OCI-LY3 (cell line): Measurements from ENCODE around the gene METAP1.

Experiments
- H2AFZ ChIP-seq: fragments of 200-600, 300-600 bp; shearing (Covaris generic); 2 replicates; pipeline ENCODE4 v1.6.0; 2014; ENCODE audit warnings: antibody characterized with exemption, low read depth, low read length
- H3K27ac ChIP-seq: fragments of 200-600, 300-600 bp; sonication (generic); 2 replicates; pipeline ENCODE4 v1.5.1; 2014; ENCODE audit warnings: mild to moderate bottlenecking, low read length, moderate library complexity, mixed read lengths
- H3K27me3 ChIP-seq: fragments of 200-600, 300-600 bp; sonication (generic); 2 replicates; pipeline ENCODE4 v1.6.1; 2014; ENCODE audit warnings: low read depth, low read length, mixed read lengths
- H3K36me3 ChIP-seq: fragments of 200-600, 300-600 bp; sonication (generic); replicated peaks from 2 replicates; pipeline ENCODE3; 2014; ENCODE audit warnings: low read depth, low read length, mixed read lengths
- H3K4me1 ChIP-seq: fragments of 300-600, 200-600 bp; sonication (generic); 2 replicates; pipeline ENCODE4 v1.6.1; 2014; ENCODE audit warnings: low read length, mixed read lengths
- H3K4me2 ChIP-seq: fragments of 200-600, 300-600 bp; sonication (generic); 2 replicates; pipeline ENCODE4 v1.6.1; 2014; ENCODE audit warnings: low read length, mixed read lengths
- H3K4me3 ChIP-seq: fragments of 300-600, 200-600 bp; sonication (generic); 2 replicates; pipeline ENCODE4 v1.5.1; 2014; ENCODE audit warnings: antibody characterized with exemption, mild to moderate bottlenecking, low read length, moderate library complexity
- H3K79me2 ChIP-seq: fragments of 300-600, 200-600 bp; shearing (Covaris generic); 2 replicates; pipeline ENCODE4 v1.6.1; 2014; ENCODE audit warnings: mild to moderate bottlenecking, low read length, mixed read lengths
- H3K9ac ChIP-seq: fragments of 300-600, 200-600 bp; shearing (Covaris generic); 2 replicates; pipeline ENCODE4 v1.6.0; 2014; ENCODE audit warnings: mild to moderate bottlenecking, low read length, moderate library complexity
- H3K9me3 ChIP-seq: fragments of 200-600, 300-600 bp; shearing (Covaris generic); 2 replicates; pipeline ENCODE4 v1.6.1; 2014; ENCODE audit warnings: low read length, mixed read lengths; ENCODE audit not compliant: insufficient read depth
- H4K20me1 ChIP-seq: fragments of 200-600, 300-600 bp; sonication (generic); 2 replicates; pipeline ENCODE4 v1.6.1; 2016; ENCODE audit warnings: low read length, mixed read lengths; ENCODE audit not compliant: insufficient read depth
- EZH2phosphoT487 ChIP-seq: fragments of 200-600 bp; shearing (Covaris generic); IDR thresholded peaks from 2 replicates; pipeline ENCODE4 v1.6.1; 2018; ENCODE audit warnings: antibody characterized with exemption, mixed run types, low read depth
- TF ChIP-seq, protein P1 (sequence below): fragments of 200-600, 300-600 bp; sonication (generic); IDR thresholded peaks from 2 replicates; pipeline ENCODE4 v1.5.1; 2014; ENCODE audit warnings: antibody characterized with exemption, low read length, low read depth

The METAP1 gene

DNA sequence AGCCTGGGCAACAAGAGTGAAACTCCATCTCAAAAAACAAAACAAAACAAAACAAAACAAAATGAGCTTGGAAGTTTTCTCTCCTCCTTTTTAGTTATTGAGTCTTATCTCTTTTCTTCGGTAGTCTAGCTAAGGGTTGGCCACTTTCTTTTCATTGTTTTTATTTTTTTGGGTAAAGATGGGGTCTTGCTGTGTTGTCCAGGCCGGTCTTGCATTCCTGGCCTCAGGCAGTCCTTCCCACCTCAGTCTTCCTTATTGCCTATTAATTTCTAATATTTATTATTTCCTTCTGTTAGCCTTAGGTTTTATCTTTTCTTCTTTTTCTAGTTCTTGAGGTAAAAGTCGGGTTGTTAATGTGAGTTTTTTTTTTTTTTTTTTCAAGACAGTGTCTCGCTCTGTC is 16.4 kb downstream of the METAP1 start:
- H3K79me2 ChIP-seq = peaks cover 100% of the 10 kb centered on the region
- H3K27ac ChIP-seq = no peak overlapping the region
- H3K4me2 ChIP-seq = no peak overlapping the region
- H3K36me3 ChIP-seq = peaks cover 29% of the 10 kb centered on the region
- 0 out of 2 replicates have a peak, but pooled peaks cover 4% of the 10 kb centered on the region for H3K9me3 ChIP-seq
- H2AFZ ChIP-seq = no peak overlapping the region
- no peak overlapping the region for H3K4me3 ChIP-seq
- no peaks in the 10 kb centered on the region for H3K27me3 ChIP-seq
- H4K20me1 ChIP-seq = peaks cover 39% of the 10 kb centered on the region
- no peak overlapping the region for H3K9ac ChIP-seq
- TF ChIP-seq EZH2phosphoT487 = no peak
- TF ChIP-seq, protein P1, sequence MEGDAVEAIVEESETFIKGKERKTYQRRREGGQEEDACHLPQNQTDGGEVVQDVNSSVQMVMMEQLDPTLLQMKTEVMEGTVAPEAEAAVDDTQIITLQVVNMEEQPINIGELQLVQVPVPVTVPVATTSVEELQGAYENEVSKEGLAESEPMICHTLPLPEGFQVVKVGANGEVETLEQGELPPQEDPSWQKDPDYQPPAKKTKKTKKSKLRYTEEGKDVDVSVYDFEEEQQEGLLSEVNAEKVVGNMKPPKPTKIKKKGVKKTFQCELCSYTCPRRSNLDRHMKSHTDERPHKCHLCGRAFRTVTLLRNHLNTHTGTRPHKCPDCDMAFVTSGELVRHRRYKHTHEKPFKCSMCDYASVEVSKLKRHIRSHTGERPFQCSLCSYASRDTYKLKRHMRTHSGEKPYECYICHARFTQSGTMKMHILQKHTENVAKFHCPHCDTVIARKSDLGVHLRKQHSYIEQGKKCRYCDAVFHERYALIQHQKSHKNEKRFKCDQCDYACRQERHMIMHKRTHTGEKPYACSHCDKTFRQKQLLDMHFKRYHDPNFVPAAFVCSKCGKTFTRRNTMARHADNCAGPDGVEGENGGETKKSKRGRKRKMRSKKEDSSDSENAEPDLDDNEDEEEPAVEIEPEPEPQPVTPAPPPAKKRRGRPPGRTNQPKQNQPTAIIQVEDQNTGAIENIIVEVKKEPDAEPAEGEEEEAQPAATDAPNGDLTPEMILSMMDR = no peak
- no peaks in the 10 kb centered on the region for H3K4me1 ChIP-seq

DNA sequence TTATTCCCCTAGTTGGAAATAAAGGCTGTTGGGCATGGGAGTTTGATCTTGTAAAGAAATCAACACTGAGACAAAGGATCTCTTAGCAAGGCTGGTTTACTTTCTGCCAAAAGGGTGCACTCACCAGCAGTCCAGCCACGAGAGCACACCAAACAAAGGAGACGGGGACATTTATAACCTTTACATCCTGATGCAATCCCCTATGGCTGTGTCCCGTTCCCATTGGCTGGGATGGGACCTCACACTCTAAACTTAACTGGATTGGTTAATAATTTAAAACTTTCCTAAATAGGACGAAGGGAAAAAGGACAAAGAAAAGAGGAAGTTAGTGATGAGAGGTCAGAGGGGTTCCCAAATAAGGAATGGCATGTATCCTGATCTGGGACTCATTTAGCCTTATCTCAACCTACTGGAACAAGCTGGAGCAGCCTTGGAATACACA is 17.9 kb downstream of the METAP1 start:
- Histone ChIP-seq H3K4me1 (no peaks in the 10 kb centered on the region), H3K9ac (no peak overlapping the region), H3K36me3 (peaks cover 39% of the 10 kb centered on the region), H3K27ac (no peak overlapping the region), H3K9me3 (0 out of 2 replicates have a peak, but pooled peaks cover 4% of the 10 kb centered on the region), H3K4me3 (no peak overlapping the region), H3K79me2 (peaks cover 100% of the 10 kb centered on the region), H3K27me3 (no peaks in the 10 kb centered on the region), H2AFZ (no peak overlapping the region), H4K20me1 (peaks cover 43% of the 10 kb centered on the region), H3K4me2 (no peak overlapping the region)
- TF ChIP-seq EZH2phosphoT487 = no peak
- TF ChIP-seq, protein P1 = no peak

DNA sequence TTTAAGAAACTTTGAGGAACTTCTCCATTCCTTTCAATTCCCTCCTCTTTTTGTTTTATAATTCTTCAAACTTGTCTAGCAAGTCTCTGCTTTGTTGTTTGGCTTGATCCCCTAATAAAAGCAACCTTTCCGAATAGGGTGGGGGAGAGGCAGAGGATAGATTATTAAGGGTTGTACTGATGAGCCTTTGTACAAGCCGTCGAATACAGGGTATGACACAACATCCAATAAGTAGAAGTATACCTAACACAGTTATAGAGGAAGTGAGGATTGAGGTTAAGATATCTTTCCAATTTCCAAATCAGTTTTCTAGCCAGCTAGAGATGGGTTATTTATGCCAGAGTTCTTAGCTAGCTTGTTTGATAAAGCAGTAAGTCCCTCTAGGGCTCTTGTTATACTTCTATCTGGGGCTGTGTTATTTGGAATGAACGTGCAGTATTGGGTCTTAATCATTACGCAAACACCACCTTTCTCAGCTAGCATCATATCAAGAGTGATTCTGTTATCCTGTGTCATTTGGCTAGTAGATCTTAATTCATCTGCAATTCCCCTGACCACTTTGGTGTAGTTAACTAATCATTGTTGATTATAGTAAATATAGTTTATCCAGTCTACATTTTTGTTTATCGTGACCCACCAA is 18.5 kb downstream of the METAP1 start:
- H3K27me3 ChIP-seq = no peaks in the 10 kb centered on the region

DNA sequence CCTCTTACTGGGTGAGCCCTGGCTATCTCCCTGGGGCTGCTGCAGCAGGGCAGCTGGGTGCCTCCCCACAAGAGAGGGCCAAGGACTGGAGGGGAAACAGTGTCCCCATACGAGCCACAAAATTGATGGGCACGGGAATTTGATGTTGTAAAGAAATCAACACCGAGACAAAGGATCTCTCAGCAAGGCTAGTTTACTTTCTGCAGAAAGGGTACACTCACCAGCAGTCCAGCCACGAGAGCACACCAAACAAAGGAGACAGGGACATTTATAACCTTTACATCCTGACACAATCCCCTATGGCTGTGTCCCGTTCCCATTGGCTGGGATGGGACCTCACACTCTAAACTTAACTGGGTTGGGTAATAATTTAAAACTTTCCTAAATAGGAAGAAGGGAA is 25.9 kb downstream of the METAP1 start:
- peaks cover 21% of the 10 kb centered on the region for H3K4me1 ChIP-seq
- H4K20me1 ChIP-seq = peaks cover 56% of the 10 kb centered on the region
- peaks cover 99% of the 10 kb centered on the region for H3K79me2 ChIP-seq
- TF ChIP-seq, protein P1 = no peak
- no peak for TF ChIP-seq EZH2phosphoT487
- H3K9me3 ChIP-seq = peaks cover 10% of the 10 kb centered on the region; the same call in 1 of the 2 replicates
- H3K27ac ChIP-seq = no peak overlapping the region
- H3K27me3 ChIP-seq = no peaks in the 10 kb centered on the region
- no peak overlapping the region for H3K4me3 ChIP-seq
- H3K36me3 ChIP-seq = peaks cover 57% of the 10 kb centered on the region
- H3K4me2 ChIP-seq = no peak overlapping the region
- H3K9ac ChIP-seq = no peak overlapping the region
- H2AFZ ChIP-seq = no peak overlapping the region

More for the DNA sequence above, 18.5 kb downstream of the METAP1 start:
- peaks cover 43% of the 10 kb centered on the region for H4K20me1 ChIP-seq
- H3K4me2 ChIP-seq = no peak overlapping the region
- H3K36me3 ChIP-seq = peaks cover 41% of the 10 kb centered on the region
- no peak overlapping the region for H2AFZ ChIP-seq
- no peak overlapping the region for H3K9ac ChIP-seq
- TF ChIP-seq EZH2phosphoT487 = no peak
- TF ChIP-seq, protein P1 = no peak
- no peak overlapping the region for H3K4me3 ChIP-seq
- H3K4me1 ChIP-seq = no peaks in the 10 kb centered on the region
- no peak overlapping the region for H3K27ac ChIP-seq
- H3K79me2 ChIP-seq = peaks cover 100% of the 10 kb centered on the region
- H3K9me3 ChIP-seq = 0 out of 2 replicates have a peak, but pooled peaks cover 3% of the 10 kb centered on the region
